ENCODE data around the gene DNAH14. TPM values are rescaled to one million over a fixed set of nuclear protein-coding genes. Genes with fewer than 3 reads are reported as not detected.
"Not testable (repeated sequence)": the region's sequence is repeated elsewhere in the genome, so short reads cannot be mapped to it uniquely, and the experiment has no call there.

DNAH14 gene
- polyA plus RNA-seq, 10 donors = 4.1 to 8.8 (median 5.6) TPM

DNA sequence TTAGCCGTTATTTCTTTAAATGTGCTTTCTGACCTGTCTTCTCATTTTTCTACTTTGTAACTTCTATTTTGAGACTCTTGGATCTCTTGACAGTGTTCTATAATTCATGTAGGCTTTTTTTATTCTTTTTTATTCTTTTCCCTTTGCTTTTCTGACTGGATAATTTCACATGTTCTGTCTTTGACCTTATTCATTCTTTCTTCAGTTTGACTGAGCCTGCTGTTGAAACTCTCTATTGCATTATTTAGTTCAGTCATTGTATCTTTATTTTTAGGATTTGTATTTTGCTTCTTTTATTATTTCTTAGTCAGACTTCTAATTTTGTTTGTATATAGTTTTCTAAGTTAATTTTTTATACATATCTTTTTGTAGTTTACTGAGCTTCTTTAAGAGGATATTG, 66.1 kb downstream of the DNAH14 start:
- DNase-seq = no peak

- no peak for DNase-seq
These were observed 66.8 kb downstream of the DNAH14 start for GRCh38 chr1:224996266-224996665.

GRCh38 chr1:224998185-224998584, 68.7 kb downstream of the DNAH14 start:
- no peak for DNase-seq

DNA sequence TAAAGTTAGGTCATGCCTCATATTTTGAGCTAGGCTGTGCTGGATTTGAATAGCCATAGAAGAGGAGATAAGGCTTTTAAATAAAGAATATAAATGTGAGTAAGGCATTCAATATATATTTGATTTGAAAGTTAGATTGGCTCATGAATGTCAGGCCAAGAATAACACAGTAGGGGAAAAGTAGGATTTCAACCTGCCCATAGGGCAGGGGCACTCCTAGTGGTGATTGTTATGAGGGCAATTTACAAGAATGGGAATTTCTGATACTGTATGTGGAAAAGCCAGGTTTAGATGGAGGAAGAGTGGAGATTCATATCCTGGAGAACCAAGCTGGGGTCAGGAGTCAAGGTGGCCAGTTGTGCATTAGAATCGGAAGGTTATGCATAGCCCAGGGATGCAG, 74.9 kb downstream of the DNAH14 start:
- no peak for DNase-seq

DNA sequence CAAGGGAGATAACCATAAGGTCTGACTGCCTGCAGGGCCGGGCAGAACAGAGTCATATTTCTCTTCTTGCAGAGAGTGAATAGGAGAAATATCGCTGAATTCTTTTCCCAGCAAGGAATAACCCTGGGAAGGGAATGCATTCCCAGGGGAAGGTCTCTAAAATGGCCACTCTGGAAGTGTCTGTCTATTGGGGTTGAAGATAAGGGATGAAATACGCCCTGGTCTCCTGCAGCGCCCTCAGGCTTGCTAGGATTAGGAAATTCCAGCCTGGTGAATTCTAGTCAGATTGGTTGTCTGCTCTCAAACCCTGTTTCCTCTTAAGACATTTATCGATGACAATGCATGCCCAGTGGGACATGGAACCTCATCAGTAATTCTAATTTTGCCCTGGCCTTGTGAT, 76.9 kb downstream of the DNAH14 start:
- not testable (repeated sequence) for DNase-seq

DNA sequence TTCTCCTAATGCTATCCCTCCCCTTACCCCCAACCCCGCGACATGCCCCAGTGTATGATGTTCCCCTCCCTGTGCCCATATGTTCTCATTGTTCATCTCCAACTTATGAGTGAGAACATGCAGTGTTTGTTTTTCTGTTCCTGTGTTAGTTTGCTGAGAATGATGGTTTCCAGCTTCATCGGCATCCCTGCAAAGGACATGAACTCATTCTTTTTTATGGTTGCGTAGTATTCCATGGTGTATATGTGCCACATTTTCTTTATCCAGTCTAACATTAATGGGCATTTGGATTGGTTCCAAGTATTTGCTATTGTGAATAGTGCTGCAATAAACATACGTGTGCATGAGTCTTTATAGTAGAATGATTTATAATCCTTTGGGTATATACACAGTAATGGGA, 78.6 kb downstream of the DNAH14 start:
- not testable (repeated sequence) for DNase-seq

DNA sequence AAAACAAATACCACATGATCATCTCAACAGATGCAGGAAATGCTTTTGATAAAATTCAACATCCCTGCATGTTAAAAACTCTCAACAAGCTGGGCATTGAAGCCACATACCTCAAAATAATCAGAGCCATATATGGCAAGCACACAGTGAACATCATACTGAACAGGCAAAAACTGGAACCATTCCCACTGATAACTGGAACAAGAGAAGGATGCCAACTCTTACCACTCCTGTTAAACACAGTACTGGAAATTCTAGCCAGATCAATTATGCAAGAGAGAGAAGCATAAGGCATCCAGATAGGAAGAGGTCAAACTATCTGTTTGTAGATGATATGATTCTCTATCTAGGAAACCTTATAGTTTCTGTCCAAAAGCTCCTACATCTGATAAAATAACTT, 91.6 kb downstream of the DNAH14 start:
- no peak for DNase-seq

DNA sequence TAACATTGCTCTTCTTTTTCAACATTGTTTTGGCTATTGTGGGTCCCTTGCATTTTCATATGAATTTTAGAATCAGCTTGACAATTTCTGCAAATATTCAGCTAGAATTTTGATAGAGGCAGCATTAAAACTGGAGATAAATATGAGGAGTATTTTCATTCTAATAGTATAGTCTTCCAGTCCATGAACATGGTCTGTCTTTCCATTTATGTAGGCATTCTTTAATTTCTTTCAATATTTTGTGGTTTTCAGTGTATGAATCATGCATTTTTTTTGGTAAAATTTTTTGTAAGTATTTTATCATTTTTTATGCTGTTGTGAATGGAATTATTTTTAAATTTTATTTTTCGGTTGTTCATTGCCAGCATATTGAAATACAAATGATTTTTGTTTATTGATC, 97.2 kb downstream of the DNAH14 start:
- no peak for DNase-seq

DNA sequence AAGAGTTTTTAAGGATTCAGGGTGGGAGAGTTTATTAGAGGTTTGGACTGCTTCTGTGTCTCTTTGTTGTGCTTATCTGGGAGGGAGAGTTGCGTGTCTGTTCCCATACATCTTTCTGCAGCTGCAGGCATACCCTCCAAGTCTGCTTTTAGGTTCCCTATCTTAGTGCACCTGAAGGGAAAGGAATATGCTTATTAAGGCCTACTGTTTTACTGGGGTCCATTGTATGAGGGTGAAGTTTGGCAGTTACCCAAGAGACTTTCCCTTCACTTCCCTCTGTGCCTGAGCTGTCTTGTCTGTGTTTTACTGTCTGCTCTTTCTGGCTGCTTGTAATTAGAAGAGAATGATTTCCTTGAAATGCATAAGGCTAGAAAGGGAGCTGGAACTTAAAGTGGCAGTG, 107.0 kb downstream of the DNAH14 start:
- DNase-seq = not testable (repeated sequence)

GRCh38 chr1:225042263-225042662, 112.8 kb downstream of the DNAH14 start:
- no peak for DNase-seq

DNA sequence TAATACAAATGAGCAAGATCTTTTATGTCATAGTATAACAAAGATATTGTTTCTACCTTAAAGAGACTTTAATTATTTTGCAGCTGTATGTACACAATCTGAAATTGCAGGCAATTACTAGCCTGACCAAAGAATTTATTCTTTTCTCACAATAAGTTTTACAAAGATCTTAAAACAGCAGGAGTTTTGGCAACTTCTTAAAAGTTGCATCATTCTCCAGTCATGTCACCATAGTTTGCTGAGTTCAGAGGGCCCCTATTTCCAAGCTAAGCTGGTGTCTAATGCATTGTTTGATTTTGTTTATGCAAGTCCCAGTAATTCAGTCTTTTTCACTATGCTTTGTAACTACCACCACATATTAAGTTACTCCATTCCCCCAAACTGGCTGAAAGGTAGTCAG, 114.8 kb downstream of the DNAH14 start:
- no peak for DNase-seq

DNA sequence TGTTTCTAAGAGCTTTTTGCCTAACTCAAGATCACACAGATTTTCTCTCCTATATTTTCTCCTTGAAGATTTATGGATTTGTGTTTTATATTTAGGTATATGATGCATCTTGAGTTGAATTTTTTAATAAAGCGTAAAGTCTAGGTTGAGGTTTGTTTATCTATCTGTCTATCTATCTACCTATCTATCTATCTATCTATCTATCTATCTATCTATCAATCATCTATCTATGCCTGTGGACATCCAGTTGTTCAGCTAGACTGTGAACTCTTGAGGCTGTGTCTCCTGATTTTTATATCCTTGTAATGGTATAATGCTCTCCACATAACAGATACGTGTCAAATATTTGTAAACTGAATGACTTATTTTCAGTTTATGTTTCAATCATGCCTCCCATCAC, 120.1 kb downstream of the DNAH14 start:
- no peak for DNase-seq

- no peak for DNase-seq
These were observed 134.2 kb downstream of the DNAH14 start for GRCh38 chr1:225063722-225064121.

- DNase-seq = no peak
These were observed 141.5 kb downstream of the DNAH14 start for GRCh38 chr1:225070972-225071371.

DNA sequence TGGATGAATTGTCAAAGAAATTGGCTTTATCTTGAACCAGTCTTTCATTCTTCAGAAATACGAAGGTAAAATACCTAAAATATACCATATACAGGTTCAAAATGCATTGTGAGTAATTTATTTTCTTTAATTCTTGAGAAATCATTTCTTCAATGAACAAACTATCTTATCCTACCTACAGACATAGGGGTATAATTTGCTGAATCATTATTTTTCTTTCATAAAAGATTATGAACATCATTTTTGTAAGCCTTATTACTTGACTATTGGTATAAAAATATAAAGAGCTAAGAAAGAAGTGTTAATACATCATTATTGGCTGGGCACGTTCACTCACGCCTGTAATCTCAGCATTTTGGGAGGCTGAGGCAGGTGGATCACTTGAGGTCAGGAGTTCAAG, 167.7 kb downstream of the DNAH14 start:
- no peak for DNase-seq

DNA sequence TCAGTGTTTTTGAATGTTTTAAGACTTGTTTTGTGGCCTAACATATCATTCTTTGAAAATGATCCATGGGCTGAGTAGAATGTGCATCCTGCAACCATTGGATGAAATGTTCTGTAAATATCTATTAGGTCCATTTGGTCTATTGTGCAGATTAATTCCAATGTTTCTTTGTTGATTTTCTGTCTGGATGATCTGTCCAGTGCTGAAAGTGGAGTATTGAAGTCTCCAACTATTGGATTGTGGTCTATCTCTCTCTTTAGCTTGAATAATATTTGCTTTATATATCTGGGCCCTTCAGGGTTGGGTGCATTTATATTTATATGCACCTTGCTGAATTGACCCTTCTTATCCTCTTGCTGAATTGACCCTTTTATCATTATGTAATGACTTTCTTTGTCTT, 181.5 kb downstream of the DNAH14 start:
- no peak for DNase-seq

GRCh38 chr1:225113265-225113664, 183.8 kb downstream of the DNAH14 start:
- no peak for DNase-seq

DNA sequence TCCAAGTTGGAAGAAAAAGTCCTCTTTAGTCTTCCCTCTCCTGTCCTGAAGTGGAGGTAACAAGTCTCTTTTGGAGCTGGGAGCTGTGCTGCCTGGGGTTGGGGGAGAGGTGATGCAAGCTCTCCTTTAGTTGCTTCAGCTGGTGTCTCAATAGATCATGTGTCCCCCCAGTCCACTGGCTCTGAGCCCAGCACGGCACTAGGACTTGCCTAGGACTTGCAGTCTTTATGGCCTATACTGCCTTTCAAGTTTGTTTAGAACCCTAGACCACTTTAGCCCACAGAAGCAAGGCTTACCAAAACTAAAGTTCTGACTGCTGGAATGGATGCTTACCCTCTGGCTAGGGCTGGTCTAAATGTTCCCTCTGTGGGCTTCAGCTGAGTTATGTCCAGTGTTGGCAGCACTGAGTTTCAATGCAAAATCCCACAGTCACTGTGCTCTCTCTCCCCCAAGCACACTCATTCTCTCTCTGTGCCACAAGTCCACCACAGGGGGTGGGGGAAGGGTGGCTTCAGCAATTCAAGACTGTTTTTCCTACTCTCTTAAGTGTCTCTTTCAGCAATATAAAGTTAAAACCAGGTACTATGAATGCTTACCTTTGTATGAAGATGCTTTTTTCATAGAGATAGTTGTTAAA, 185.0 kb downstream of the DNAH14 start:
- no peak for DNase-seq

DNA sequence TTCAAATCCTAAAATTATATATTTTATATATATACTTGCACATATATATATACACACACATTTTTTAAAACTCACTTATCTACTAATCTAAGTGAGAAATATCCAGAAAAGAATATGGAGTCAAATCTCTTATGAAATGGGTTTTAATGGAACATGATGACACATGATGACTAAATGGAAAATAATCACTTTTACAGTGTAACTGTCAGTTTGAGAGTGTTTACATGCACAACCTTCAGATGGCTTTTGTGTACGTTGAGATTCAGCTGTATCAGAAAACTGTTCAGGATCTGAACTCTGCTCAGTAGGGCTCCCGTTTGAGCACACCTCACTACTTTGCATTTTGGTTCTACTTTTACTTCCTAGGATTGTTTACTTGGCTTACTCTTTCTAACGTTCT, 189.8 kb downstream of the DNAH14 start:
- no peak for DNase-seq

GRCh38 chr1:225121095-225121494, 191.6 kb downstream of the DNAH14 start:
- DNase-seq = no peak

DNA sequence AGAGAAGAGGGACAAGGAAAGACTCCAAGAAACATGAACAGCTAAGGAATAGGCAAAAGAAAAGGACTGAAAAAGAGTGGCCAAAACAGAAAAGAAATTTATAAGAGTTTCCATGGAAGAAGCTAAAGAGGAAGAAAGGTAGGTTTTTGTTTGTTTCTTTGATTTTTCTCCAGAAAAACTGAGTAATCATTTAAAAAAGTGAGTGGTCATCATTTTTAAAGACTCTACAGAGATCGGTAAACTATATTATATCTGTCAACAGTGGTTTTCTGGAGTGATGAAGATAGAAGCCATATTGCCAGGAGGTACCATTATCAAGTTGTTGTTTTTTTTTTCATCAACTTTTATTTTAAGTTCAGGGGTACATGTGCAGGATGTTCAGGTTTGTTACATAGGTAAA, 202.4 kb downstream of the DNAH14 start:
- no peak for DNase-seq

DNA sequence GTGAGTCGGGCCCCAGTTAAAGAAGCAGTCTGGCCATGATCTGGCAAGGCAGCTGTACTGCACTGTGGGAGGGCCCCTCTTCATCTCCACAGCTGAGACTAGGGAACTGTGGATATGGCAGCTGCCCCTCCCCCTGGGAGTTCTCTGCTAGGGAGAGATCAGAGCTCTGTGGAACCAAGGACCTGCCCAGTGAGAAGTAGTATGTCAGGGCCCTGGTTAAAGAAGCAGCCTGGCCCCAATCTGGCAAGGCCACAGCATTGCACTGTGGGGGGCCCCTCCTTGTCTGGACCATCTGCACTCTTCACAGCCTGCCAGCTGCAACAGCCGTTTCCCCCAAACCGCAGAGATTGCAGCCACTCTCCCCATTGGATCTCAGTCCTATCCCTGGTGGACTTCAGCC, 208.5 kb downstream of the DNAH14 start:
- DNase-seq = peak in 1 of 3 donors; percentile 16

DNA sequence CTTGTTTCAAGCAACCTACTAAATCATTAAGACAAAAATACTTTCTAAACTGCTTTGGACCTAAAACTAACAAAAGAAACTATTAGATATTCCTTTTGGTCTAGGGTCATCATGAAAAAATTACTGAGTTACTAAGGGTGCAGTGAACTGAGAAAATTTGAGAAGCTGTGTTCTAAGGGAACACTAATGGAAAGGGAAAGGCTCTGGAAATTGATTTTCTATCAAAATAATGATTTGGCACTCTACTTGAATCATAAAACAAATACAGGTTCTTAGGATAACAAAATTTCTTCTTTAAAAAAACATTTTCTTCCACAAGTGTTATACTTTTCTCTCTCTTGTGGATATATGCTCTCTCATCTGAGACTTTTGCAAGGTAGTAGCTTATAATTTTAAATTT, 213.5 kb downstream of the DNAH14 start:
- DNase-seq = no peak

DNA sequence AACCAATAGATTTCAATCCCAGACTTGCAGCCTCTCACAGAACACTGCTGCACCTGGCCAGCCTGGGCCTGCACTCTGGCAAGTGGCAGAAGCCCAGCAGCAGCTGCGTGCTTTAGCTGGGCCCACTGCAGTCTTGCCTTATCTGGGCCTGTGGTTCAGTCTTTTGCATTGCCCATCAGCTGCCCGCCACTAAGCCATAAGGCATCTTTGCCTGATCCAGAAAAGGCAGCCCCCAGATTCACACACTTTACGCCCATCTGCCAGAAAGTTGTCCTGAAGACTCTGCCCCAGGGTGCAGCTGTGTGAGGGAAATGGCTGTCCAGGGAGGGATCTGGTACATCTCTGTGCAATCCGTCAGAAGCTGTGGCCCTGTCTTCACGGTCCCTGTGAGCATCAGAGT, 217.0 kb downstream of the DNAH14 start:
- DNase-seq = peak; percentile 12 to 72 (median 30)

DNA sequence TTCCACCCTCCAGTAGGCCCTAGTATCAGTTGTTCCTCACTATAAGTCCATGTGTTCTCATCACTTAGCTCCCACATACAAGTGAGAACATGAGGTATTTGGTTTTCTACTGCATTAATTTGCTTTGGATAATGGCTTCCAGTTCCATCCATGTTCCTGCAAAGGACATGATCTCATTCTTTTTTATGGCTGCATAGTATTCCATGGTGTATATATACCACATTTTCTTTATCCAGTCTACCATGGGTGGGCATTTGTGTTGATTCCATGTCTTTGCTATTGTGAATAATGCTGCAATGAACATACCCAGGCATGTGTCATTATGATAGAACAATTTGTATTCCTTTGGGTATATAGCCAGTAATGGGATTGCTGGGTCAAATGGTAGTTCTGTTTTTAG, 218.3 kb downstream of the DNAH14 start:
- DNase-seq = not testable (repeated sequence)

Data from muscle of back (tissue), 11 donors.